ENCODE data around the gene LOXL3.
A peak's percentile ranks its signal among the peaks of the same experiment; 100 is the strongest.
"Not testable (repeated sequence)": the region's sequence is repeated elsewhere in the genome, so short reads cannot be mapped to it uniquely, and the experiment has no call there.

LOXL3 gene

DNA sequence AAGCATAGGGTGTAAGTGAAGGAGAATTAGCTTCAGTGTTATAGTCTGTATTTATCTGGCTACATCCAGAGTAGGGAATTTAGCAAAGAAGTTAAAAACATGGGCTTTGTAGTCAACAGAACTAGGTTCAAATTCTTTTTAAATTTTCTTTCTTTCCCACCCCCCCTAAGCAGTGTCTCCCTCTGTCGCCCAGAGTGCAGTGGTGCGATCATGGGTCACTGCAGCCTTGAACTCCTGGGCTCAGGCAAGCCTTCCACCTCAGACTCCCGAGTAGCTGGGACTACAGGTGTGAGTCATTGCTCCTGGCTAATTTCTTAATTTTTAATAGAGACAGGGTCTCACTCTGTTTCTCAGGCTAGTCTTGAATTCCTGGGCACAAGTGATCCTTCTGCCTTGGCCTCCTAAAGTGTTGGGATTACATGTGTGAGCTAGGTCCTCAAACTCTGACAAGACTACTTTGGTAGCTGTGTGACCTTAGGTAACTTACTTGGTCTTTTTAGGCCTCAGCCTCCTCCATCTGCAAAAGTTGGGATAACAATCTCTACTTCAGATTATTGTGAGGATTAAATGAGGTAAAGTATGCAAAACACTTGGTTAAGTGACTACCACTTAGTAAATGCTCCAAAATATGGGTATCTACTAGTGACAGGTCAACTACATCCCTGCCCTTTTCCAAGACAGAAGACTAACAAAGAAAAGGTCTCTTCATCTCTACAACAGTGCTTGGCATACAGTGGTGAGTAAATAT lies 18.6 kb upstream of the LOXL3 start:
- no peak for DNase-seq

- DNase-seq = peak; percentile 32
These were observed 17.3 kb upstream of the LOXL3 start for GRCh38 chr2:74571058-74571457.

DNA sequence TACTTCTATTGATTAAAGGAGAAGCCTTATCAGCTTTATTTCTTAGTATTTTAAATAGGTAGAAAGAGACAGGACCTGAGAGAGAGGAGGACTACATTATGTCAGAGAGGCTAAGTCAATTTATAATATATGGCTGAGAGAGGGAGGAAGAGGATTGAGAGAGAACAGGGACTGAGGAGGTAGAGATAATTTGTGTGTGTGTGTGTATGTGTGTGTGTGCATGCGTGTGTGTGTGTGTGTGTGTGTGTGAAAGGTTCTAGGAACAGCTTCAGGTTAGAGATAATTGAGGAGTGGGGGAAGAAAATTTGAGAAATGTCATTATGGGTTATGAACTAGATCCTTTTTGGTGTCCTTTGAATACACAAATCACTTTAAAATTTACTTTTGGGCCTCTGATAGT lies 15.9 kb upstream of the LOXL3 start:
- no peak for DNase-seq

GRCh38 chr2:74567881-74568280 lies 14.1 kb upstream of the LOXL3 start:
- no peak for DNase-seq

DNA sequence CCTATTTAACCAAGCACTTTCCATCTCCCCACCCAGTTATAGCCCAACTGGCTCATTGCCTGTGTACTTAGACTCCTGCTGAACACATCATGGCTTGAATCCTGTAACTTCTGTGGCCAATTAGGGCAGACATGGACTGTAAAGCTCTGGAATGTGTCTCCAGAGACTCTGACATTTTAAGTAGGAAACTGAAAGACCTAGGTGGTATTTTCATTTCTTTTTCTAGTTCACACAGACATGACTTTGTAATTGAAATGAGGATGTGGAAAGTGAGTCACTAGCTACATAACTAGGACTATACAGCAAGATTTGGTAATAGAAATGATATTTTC lies 13.0 kb upstream of the LOXL3 start:
- DNase-seq = peak; percentile 68

DNA sequence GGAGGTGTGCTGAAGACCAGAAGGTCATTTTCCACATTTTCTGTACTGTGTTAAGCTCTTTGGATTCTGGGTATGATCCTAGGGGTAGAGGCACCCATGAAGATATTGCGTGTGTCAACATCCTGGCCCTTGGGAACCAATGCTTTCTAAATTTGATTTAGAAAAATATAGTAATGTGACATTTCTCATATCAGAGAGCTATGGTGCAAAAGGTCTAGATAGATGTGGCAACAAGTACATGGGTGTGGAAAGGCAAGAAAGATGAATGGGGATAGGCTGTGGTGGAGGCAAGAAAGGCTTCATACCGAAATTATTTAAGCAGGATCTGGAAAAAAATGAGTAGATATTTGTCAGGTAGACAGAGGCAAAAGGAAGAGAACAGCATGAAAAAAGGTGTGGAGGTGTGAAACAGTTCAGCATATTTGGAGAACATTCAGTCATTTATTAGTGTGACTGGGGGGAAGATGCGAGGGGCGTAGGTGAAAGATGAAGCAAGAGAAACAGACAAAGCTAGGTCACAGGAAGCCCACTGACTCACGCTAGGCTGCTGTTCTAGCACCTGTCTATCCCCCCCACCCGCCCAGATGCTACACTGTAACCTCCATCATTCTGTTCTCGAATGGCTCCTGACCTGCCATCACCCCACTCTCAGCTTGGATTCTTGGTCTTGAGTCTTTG lies 12.5 kb upstream of the LOXL3 start:
- DNase-seq = no peak

DNA sequence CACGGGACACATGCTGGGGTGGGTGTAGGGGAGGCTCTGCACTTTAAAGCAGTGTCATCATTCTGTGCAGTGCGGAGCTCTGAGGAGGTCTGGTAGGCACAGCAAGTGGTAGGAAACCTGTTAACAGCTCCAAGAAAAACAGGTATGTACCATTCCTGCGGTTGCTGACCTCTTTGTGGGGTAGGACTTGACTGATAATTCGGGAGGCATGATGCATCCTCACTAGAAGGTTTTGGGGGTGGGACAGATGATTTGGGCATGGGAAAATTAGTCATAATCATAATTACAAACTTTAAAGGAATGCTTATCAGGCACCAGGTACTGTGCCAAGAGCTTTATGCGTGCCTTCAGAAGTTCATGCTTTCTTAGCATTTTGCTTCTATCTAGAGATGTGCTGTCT lies 10.5 kb upstream of the LOXL3 start:
- no peak for DNase-seq

DNA sequence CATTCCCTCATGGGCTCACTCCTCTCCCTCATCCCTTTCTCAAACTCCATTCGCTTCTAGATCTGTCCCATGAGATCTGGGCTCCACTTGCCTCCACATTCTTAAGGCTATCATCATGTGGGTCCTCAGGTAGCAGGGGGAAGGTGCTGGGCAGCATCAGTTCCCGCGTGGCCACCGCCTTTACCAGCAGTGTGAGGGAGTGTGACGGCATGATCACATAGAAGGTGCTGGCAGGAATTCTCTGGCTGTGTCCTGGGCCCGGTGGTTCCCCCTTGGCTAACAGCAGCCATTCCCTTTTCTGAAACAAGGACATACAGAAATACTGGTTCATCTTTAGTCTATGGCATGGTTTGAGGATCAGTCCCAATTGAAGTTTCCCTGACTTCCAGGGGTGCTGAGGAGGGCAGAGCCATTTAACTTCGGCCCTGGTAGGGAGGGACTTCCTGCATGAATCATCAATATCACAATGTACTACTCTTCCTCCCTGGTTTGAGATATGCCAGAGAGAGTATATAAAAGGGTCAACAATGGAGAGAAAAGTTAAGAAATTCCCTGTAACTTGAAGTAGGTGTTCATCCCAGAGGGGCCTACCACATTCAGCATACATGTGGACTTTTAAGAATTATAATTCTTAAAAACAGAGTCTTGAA lies 8.5 kb upstream of the LOXL3 start:
- DNase-seq = no peak

GRCh38 chr2:74561022-74561421 lies 7.3 kb upstream of the LOXL3 start:
- not testable (repeated sequence) for DNase-seq

DNA sequence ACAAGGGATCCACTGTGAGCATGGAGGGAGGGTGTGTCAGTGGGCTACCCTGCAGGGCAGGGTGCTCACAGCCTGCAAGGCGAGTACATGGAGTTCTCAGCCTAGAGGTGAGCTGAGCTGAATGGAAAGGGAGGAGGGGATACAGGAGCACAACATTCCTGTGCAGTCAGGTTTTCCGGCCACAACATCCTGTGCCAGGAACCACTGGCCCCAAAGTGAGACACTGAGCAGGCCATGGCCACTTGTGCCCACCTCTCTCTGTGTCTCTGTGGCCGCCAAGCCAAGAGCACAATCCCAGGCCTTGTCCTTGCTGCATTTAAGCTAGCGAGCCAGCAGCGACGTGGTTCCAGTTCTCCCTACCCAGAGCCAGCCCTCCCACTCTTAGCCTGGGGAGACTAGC lies 6.8 kb upstream of the LOXL3 start:
- DNase-seq = no peak

DNA sequence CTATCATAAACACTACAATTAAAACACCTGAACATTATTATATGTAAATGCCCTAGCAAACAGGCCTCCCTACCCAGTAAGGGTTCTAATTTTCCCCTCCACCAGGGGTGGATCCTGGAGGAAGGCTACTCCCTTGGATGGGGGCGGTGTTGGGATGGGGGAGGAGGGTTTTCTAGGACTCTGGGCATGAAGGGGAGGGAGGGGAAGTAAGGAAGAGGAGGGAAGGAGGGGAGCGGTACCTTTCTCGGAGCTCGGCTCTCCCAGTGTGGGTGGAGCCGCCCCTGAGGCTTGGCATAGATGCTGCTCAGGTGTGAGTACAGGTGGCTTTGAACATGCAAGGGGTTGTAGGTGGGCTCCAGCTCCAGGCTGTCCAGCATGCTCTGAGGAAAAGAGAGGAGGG lies 6.2 kb upstream of the LOXL3 start:
- DNase-seq = no peak

DNA sequence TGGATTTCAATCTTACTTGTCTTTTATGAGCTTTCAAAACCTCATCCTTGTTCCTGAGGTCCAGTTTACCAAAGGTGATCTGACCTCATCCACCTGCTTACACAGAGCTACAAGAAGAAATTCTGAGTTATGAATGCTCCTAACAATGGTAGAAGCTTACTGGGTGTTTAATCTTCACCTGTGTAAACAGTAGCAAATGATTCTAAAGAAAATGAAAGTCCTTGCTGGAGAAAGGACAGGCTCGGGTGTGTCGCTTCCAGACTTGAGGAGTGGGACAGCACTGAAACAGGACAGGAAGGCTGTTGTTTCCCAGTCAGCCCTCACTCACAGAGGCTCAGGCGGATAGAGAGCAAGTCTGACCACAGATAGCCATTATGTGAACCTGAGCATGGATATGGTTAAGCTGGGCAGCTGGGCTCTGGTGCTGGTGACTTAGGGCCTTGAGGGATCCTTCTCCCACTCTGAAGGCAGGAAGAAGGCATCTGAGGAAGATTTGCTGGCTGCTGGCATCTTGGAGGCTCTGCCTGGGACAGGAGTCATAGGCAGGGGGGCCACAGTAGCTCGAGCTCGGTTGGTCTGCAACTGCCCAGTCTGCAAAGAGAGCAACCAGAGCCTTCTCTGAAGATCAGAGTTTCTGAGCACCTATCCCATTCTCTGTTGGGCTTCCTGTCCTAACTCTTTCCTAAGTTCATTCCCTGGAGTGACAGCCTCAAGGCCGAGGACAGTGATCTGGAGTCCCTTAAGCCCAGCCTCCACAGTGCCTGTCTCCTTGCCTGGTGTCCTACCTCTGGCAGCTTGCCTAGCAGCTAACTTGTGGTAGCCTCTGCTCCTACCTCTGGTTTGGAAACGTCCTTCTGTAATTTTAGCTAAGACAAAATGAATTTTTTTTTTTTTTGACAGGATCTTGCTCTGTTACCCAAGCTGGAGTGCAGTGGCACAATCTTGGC lies 4.8 kb upstream of the LOXL3 start:
- no peak for DNase-seq

DNA sequence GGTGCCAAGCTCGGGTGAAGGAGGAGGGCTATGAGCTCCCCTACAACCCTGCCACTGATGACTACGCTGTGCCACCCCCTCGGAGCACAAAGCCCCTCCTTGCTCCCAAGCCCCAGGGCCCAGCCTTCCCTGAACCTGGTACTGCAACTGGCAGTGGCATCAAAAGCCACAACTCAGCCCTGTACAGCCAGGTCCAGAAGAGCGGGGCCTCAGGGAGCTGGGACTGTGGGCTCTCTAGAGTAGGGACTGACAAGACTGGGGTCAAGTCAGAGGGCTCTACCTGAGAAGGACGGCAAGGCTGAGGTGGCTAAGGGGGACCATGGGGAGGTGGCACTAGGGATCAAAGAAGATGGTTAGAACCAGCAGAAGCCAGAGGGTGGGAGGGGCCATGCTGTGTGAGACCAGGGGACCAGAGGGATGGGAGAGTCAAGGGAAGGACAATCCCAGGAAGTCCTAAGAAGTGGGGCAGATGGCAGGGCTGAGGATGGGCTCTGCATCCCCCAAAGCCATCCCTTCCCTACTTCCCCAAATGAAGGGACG lies 3.2 kb upstream of the LOXL3 start:
- no peak for DNase-seq

GRCh38 chr2:74556159-74556558 lies 2.4 kb upstream of the LOXL3 start:
- DNase-seq = no peak

DNA sequence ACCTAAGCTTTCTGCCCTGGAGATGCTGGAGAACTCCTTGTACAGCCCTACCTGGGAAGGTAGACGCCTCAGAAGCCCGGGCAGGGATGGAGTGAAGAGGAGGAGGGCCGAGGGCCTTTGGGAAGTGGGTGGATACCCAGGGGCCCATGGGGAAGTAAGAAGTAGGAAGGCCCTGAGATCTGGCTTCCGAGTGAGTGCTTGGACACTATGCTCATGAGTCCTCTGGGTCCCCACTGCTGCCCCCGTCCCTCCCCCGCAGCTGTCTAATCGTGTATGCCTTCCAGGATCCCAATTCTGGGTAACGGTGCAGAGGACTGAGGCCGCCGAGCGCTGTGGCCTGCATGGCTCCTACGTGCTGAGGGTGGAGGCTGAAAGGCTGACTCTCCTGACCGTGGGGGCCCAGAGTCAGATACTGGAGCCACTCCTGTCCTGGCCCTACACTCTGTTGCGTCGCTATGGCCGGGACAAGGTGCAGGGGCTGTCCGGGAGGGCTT lies 1.9 kb upstream of the LOXL3 start:
- DNase-seq = peak; percentile 43

GRCh38 chr2:74554820-74555531 lies 1.2 kb upstream of the LOXL3 start:
- DNase-seq = peak; percentile 23

GRCh38 chr2:74552914-74553811 lies 579 bp downstream of the LOXL3 start:
- DNase-seq = no peak

- no peak for DNase-seq
These were observed 1.5 kb downstream of the LOXL3 start for GRCh38 chr2:74551942-74552913.

GRCh38 chr2:74551530-74551929 lies 2.2 kb downstream of the LOXL3 start:
- DNase-seq = no peak

- no peak for DNase-seq
These were observed 3.5 kb downstream of the LOXL3 start for GRCh38 chr2:74550231-74550630.
